Endothelial cell (in vitro differentiated cells): ENCODE measurements around the gene IL17RA. TPM values are rescaled to one million over a fixed set of nuclear protein-coding genes. Genes with fewer than 3 reads are reported as not detected.

ENCODE experiments used
- DNase-seq: peaks from one replicate; pipeline ENCODE4 v3.0.0; 2021; ENCODE audit warnings: low spot score
- H3K27ac Mint-ChIP-seq: one replicate; pipeline ENCODE4 v1.8.0; 2021; ENCODE audit warnings: mixed read lengths, inconsistent platforms; ENCODE audit not compliant: unreplicated experiment
- H3K27me3 Mint-ChIP-seq: one replicate; pipeline ENCODE4 v1.8.0; 2021; ENCODE audit warnings: mild to moderate bottlenecking, moderate library complexity, mixed read lengths, inconsistent platforms; ENCODE audit not compliant: unreplicated experiment
- H3K36me3 Mint-ChIP-seq: one replicate; pipeline ENCODE4 v1.8.0; 2021; ENCODE audit warnings: mild to moderate bottlenecking, low read depth, mixed read lengths, inconsistent platforms; ENCODE audit not compliant: unreplicated experiment
- H3K4me1 Mint-ChIP-seq: one replicate; pipeline ENCODE4 v1.8.0; 2021; ENCODE audit warnings: mild to moderate bottlenecking, mixed read lengths, inconsistent platforms; ENCODE audit not compliant: unreplicated experiment
- H3K4me3 Mint-ChIP-seq: one replicate; pipeline ENCODE4 v1.8.0; 2021; ENCODE audit warnings: mild to moderate bottlenecking, mixed read lengths, inconsistent platforms; ENCODE audit not compliant: unreplicated experiment
- H3K9me3 Mint-ChIP-seq: one replicate; pipeline ENCODE4 v1.8.0; 2021; ENCODE audit warnings: mixed read lengths, inconsistent platforms; ENCODE audit not compliant: unreplicated experiment
- total RNA-seq: library from RNA; stranded (reverse); fragmentation: NEBNext Ultra II Directional; extraction: Animal tissue kit (Norgen Biotek cat#: 25700); gene quantifications from one replicate; pipeline ENCODE4 v1.2.1, GENCODE V29; 2021; ENCODE audit not compliant: unreplicated experiment
- TF ChIP-seq, protein P1 (sequence below): fragments of 200-600 bp; sonication (generic); IDR thresholded peaks from one replicate; pipeline ENCODE4 v1.5.0; 2021; ENCODE audit warnings: antibody characterized with exemption; ENCODE audit not compliant: unreplicated experiment

The IL17RA gene
- total RNA-seq, 1 donor from 2014 or later: 63.7 TPM

DNA sequence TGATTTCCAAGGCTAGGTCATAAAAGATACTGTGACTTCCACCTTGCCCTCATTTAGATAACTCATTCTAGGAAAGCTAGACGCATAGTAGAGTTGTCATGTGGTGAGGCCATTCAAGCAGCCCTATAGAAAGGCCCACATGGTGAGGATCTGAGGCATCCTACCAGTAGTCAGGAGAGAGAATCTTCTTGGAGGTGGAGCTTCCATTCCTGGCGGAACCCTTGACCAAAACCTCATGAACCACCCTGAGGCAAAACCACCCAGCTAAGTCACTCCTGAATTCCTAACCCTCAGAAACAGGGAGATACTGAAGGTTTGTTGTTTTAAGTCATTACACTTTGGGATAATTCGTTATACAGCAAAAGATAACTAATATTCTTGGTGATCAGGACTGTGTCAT, 77.2 kb downstream of the IL17RA start:
- Mint-ChIP-seq H3K27ac (no peak overlapping the region), H3K27me3 (peaks cover 6% of the 10 kb centered on the region), H3K36me3 (peaks cover 5% of the 10 kb centered on the region), H3K4me3 (no peak overlapping the region), H3K4me1 (peaks cover 9% of the 10 kb centered on the region), H3K9me3 (no peaks in the 10 kb centered on the region)
- no peak for DNase-seq
- TF ChIP-seq, protein P1, sequence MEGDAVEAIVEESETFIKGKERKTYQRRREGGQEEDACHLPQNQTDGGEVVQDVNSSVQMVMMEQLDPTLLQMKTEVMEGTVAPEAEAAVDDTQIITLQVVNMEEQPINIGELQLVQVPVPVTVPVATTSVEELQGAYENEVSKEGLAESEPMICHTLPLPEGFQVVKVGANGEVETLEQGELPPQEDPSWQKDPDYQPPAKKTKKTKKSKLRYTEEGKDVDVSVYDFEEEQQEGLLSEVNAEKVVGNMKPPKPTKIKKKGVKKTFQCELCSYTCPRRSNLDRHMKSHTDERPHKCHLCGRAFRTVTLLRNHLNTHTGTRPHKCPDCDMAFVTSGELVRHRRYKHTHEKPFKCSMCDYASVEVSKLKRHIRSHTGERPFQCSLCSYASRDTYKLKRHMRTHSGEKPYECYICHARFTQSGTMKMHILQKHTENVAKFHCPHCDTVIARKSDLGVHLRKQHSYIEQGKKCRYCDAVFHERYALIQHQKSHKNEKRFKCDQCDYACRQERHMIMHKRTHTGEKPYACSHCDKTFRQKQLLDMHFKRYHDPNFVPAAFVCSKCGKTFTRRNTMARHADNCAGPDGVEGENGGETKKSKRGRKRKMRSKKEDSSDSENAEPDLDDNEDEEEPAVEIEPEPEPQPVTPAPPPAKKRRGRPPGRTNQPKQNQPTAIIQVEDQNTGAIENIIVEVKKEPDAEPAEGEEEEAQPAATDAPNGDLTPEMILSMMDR: no peak

DNA sequence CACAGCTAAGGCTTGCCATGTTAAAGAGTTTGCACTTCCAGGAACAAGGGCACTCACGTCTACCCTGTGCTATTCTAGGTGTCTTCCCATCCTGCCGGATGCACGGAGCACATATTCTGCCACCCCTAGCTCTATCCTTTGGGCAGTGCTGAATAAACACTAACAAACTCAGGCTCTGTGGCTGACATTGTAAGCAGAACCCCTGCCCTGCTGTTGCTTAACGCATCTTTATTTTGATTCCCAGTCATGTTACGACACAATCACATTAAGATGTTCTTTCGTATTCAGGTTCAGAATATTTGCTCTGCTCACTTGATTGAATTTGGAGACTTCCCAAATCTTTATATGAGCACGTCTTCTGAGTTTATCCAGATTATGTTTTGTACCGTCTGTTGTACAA, 77.9 kb downstream of the IL17RA start:
- Mint-ChIP-seq H3K27ac (no peak overlapping the region), H3K4me1 (peaks cover 8% of the 10 kb centered on the region), H3K36me3 (peaks cover 5% of the 10 kb centered on the region), H3K9me3 (no peaks in the 10 kb centered on the region), H3K4me3 (no peak overlapping the region), H3K27me3 (peaks cover 6% of the 10 kb centered on the region)
- TF ChIP-seq, protein P1: no peak
- no peak for DNase-seq

DNA sequence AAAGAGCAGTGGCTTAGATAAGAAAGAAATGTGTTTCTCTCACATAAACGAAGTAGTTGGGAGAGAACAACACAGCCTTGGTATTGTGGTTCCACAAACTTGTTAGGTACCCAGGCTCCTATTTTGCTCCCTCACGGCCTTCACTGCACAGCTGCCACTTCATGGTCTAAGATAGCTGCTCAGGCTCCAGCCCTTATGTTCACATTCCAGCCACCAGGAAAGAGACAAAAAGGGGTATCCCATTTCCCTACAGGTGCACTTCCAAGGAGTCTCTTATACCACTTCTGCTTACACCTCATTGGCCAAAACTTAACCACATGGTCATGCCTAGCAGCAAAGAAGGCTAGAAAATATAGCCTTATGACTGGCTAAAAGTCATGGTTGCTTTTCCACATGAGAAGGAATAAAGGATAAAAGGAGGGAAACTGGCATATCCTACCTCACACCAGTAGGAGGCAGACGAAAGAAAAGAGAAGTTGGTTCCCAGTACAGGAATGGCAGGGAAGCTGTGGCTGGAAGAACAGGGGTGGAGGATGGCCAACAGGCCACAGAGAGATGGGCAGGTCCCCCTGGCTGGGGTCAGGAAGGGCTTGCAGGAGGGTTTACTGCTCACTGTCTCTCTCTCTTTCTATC, 79.7 kb downstream of the IL17RA start:
- no peak for DNase-seq
- TF ChIP-seq, protein P1: peak; percentile 51
- Mint-ChIP-seq H3K9me3 (no peaks in the 10 kb centered on the region), H3K4me1 (peaks cover 6% of the 10 kb centered on the region), H3K36me3 (peaks cover 5% of the 10 kb centered on the region), H3K4me3 (no peak overlapping the region), H3K27me3 (peaks cover 6% of the 10 kb centered on the region), H3K27ac (peak overlapping the region; percentile 63)

Other genes starting within 250 kb of the IL17RA start
- 0.36 TPM for gene GAB4, start 76.8 kb upstream of the IL17RA start, total RNA-seq
- 62.2 TPM for gene TMEM121B, start 36.4 kb downstream of the IL17RA start, total RNA-seq
- gene HDHD5, start 74.3 kb downstream of the IL17RA start, total RNA-seq: 60.5 TPM
- 12.6 TPM for gene ADA2, start 134.4 kb downstream of the IL17RA start, total RNA-seq